ENCODE measurements around the gene DLGAP1.
A peak's percentile ranks its signal among the peaks of the same experiment; 100 is the strongest.

DLGAP1 gene

GRCh38 chr18:4093676-4094075 lies 361.4 kb downstream of the DLGAP1 start:
- no peak overlapping the region for H3K9ac ChIP-seq (ENCODE audit: insufficient read length, low read depth)
- TF ChIP-seq YY1 (IDR thresholded peaks at IDR 0.05; ENCODE audit: insufficient read depth, insufficient read length): no peak
- no peak for TF ChIP-seq ZNF274 (IDR thresholded peaks at IDR 0.05; ENCODE audit: low read depth, low read length)
- no peak for TF ChIP-seq SUZ12 (IDR thresholded peaks at IDR 0.05; ENCODE audit: extremely low read depth, insufficient read depth, insufficient read length)
- no peaks in the 10 kb centered on the region for H3K36me3 ChIP-seq (ENCODE audit: insufficient read depth, insufficient read length, low read length)
- H3K4me1 ChIP-seq (ENCODE audit: insufficient read depth, insufficient read length): no peaks in the 10 kb centered on the region
- H3K4me3 ChIP-seq (ENCODE audit: insufficient read length, low read depth): no peak overlapping the region
- no peaks in the 10 kb centered on the region; the same call in 1 of the 2 replicates for H3K9me3 ChIP-seq (ENCODE audit: insufficient read depth, low read length)
- peak; percentile 11 for DNase-seq (ENCODE audit: low read depth, low spot score)
- H3K27me3 ChIP-seq (ENCODE audit: insufficient read depth, insufficient read length): no peaks in the 10 kb centered on the region

GRCh38 chr18:4084382-4084900 lies 370.7 kb downstream of the DLGAP1 start:
- H3K9ac ChIP-seq (ENCODE audit: insufficient read length, low read depth): no peak overlapping the region
- DNase-seq (ENCODE audit: low read depth, low spot score): no peak
- no peak overlapping the region for H3K4me3 ChIP-seq (ENCODE audit: insufficient read length, low read depth)
- H3K27me3 ChIP-seq (ENCODE audit: insufficient read depth, insufficient read length): no peaks in the 10 kb centered on the region
- no peaks in the 10 kb centered on the region for H3K4me1 ChIP-seq (ENCODE audit: insufficient read depth, insufficient read length)
- no peaks in the 10 kb centered on the region; the same call in 1 of the 2 replicates for H3K9me3 ChIP-seq (ENCODE audit: insufficient read depth, low read length)
- H3K36me3 ChIP-seq (ENCODE audit: insufficient read depth, insufficient read length, low read length): no peaks in the 10 kb centered on the region
- TF ChIP-seq YY1 (IDR thresholded peaks at IDR 0.05; ENCODE audit: insufficient read depth, insufficient read length) (no peak), SUZ12 (IDR thresholded peaks at IDR 0.05; ENCODE audit: extremely low read depth, insufficient read depth, insufficient read length) (no peak), ZNF274 (IDR thresholded peaks at IDR 0.05; ENCODE audit: low read depth, low read length) (no peak)

- no peak for TF ChIP-seq SUZ12 (IDR thresholded peaks at IDR 0.05; ENCODE audit: extremely low read depth, insufficient read depth, insufficient read length)
- TF ChIP-seq YY1 (IDR thresholded peaks at IDR 0.05; ENCODE audit: insufficient read depth, insufficient read length): no peak
- TF ChIP-seq ZNF274 (IDR thresholded peaks at IDR 0.05; ENCODE audit: low read depth, low read length): no peak
- H3K27me3 ChIP-seq (ENCODE audit: insufficient read depth, insufficient read length): no peaks in the 10 kb centered on the region
Measured at GRCh38 chr18:4078246-4078645, 376.9 kb downstream of the DLGAP1 start.

GRCh38 chr18:4077721-4078120 lies 377.4 kb downstream of the DLGAP1 start:
- Histone ChIP-seq H3K4me1 (ENCODE audit: insufficient read depth, insufficient read length) (no peaks in the 10 kb centered on the region), H3K27me3 (ENCODE audit: insufficient read depth, insufficient read length) (no peaks in the 10 kb centered on the region), H3K9me3 (ENCODE audit: insufficient read depth, low read length) (no peaks in the 10 kb centered on the region; the same call in 1 of the 2 replicates), H3K36me3 (ENCODE audit: insufficient read depth, insufficient read length, low read length) (no peaks in the 10 kb centered on the region), H3K4me3 (ENCODE audit: insufficient read length, low read depth) (no peak overlapping the region), H3K9ac (ENCODE audit: insufficient read length, low read depth) (no peak overlapping the region)
- DNase-seq (ENCODE audit: low read depth, low spot score): no peak
- no peak for TF ChIP-seq YY1 (IDR thresholded peaks at IDR 0.05; ENCODE audit: insufficient read depth, insufficient read length)
- TF ChIP-seq SUZ12 (IDR thresholded peaks at IDR 0.05; ENCODE audit: extremely low read depth, insufficient read depth, insufficient read length): no peak
- no peak for TF ChIP-seq ZNF274 (IDR thresholded peaks at IDR 0.05; ENCODE audit: low read depth, low read length)

More at GRCh38 chr18:4078246-4078645, 376.9 kb downstream of the DLGAP1 start:
- Histone ChIP-seq H3K4me3 (ENCODE audit: insufficient read length, low read depth) (no peak overlapping the region), H3K9me3 (ENCODE audit: insufficient read depth, low read length) (no peaks in the 10 kb centered on the region; the same call in 1 of the 2 replicates), H3K9ac (ENCODE audit: insufficient read length, low read depth) (no peak overlapping the region), H3K36me3 (ENCODE audit: insufficient read depth, insufficient read length, low read length) (no peaks in the 10 kb centered on the region), H3K4me1 (ENCODE audit: insufficient read depth, insufficient read length) (no peaks in the 10 kb centered on the region)
- no peak for DNase-seq (ENCODE audit: low read depth, low spot score)

- H3K27me3 ChIP-seq (ENCODE audit: insufficient read depth, insufficient read length): no peaks in the 10 kb centered on the region
- no peaks in the 10 kb centered on the region for H3K36me3 ChIP-seq (ENCODE audit: insufficient read depth, insufficient read length, low read length)
- no peak for DNase-seq (ENCODE audit: low read depth, low spot score)
- TF ChIP-seq ZNF274 (IDR thresholded peaks at IDR 0.05; ENCODE audit: low read depth, low read length): no peak
- no peak for TF ChIP-seq SUZ12 (IDR thresholded peaks at IDR 0.05; ENCODE audit: extremely low read depth, insufficient read depth, insufficient read length)
- TF ChIP-seq YY1 (IDR thresholded peaks at IDR 0.05; ENCODE audit: insufficient read depth, insufficient read length): no peak
- H3K9ac ChIP-seq (ENCODE audit: insufficient read length, low read depth): no peak overlapping the region
- H3K4me1 ChIP-seq (ENCODE audit: insufficient read depth, insufficient read length): no peaks in the 10 kb centered on the region
- no peak overlapping the region for H3K4me3 ChIP-seq (ENCODE audit: insufficient read length, low read depth)
- H3K9me3 ChIP-seq (ENCODE audit: insufficient read depth, low read length): no peaks in the 10 kb centered on the region
Measured at GRCh38 chr18:4077204-4077603, 377.9 kb downstream of the DLGAP1 start.

DNA sequence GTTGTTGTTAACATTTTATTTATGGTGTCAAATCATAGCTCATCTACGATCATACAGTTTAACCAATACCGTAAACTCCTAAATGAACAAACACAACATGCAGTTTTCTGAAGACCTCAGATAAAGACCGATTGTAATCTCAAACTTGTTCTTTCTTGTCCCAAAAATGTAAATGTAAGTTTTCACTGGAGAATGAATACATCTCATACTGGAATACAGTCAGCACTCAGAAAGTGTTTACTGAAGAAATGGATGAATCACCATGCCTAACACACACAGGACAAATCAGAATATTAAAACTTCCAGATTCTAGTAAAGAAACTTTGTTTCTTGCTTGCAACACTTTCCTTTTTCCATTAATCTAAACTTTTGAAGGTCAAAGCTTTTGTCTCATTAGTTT lies 380.5 kb downstream of the DLGAP1 start:
- TF ChIP-seq SUZ12 (IDR thresholded peaks at IDR 0.05; ENCODE audit: extremely low read depth, insufficient read depth, insufficient read length) (no peak), YY1 (IDR thresholded peaks at IDR 0.05; ENCODE audit: insufficient read depth, insufficient read length) (no peak), ZNF274 (IDR thresholded peaks at IDR 0.05; ENCODE audit: low read depth, low read length) (no peak)
- Histone ChIP-seq H3K4me1 (ENCODE audit: insufficient read depth, insufficient read length) (no peaks in the 10 kb centered on the region), H3K9me3 (ENCODE audit: insufficient read depth, low read length) (no peaks in the 10 kb centered on the region), H3K27me3 (ENCODE audit: insufficient read depth, insufficient read length) (no peaks in the 10 kb centered on the region), H3K9ac (ENCODE audit: insufficient read length, low read depth) (no peak overlapping the region), H3K4me3 (ENCODE audit: insufficient read length, low read depth) (no peak overlapping the region), H3K36me3 (ENCODE audit: insufficient read depth, insufficient read length, low read length) (no peaks in the 10 kb centered on the region)
- DNase-seq (ENCODE audit: low read depth, low spot score): no peak

DNA sequence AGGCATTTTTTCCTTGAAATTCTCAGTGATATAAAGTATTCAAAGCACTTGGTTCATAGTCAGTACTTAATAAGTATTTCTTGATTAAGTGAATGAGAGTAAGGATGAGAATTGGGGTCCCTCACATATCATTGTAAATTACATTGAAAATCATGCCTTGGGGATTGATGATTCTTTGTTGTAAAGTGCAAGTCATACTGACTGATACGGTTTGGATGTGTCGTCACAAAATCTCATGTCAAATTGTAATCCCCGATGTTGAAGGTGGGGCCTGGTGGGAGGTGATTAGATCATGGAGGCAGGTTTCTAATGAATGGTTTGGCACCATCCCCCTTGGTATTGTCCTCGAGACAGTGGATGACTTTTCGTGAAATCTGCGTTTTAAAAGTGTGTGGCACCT lies 385.9 kb downstream of the DLGAP1 start:
- TF ChIP-seq ZNF274 (IDR thresholded peaks at IDR 0.05; ENCODE audit: low read depth, low read length) (no peak), YY1 (IDR thresholded peaks at IDR 0.05; ENCODE audit: insufficient read depth, insufficient read length) (no peak), SUZ12 (IDR thresholded peaks at IDR 0.05; ENCODE audit: extremely low read depth, insufficient read depth, insufficient read length) (no peak)
- Histone ChIP-seq H3K4me3 (ENCODE audit: insufficient read length, low read depth) (no peak overlapping the region), H3K9ac (ENCODE audit: insufficient read length, low read depth) (no peak overlapping the region), H3K4me1 (ENCODE audit: insufficient read depth, insufficient read length) (no peaks in the 10 kb centered on the region), H3K36me3 (ENCODE audit: insufficient read depth, insufficient read length, low read length) (no peaks in the 10 kb centered on the region), H3K9me3 (ENCODE audit: insufficient read depth, low read length) (no peaks in the 10 kb centered on the region), H3K27me3 (ENCODE audit: insufficient read depth, insufficient read length) (no peaks in the 10 kb centered on the region)
- DNase-seq (ENCODE audit: low read depth, low spot score): no peak
